HG02588 (cell line): Measurements from ENCODE around the gene CDK1.
A peak's percentile ranks its signal among the peaks of the same experiment; 100 is the strongest.
"Not testable (repeated sequence)": the region's sequence is repeated elsewhere in the genome, so short reads cannot be mapped to it uniquely, and the experiment has no call there.

Experiments
- ATAC-seq: cut with Tn5 transposase; IDR thresholded peaks from one replicate; pipeline ENCODE4 v1.9.1; 2021; ENCODE audit warnings: mild to moderate bottlenecking, moderate library complexity; ENCODE audit not compliant: unreplicated experiment

Gene CDK1

DNA sequence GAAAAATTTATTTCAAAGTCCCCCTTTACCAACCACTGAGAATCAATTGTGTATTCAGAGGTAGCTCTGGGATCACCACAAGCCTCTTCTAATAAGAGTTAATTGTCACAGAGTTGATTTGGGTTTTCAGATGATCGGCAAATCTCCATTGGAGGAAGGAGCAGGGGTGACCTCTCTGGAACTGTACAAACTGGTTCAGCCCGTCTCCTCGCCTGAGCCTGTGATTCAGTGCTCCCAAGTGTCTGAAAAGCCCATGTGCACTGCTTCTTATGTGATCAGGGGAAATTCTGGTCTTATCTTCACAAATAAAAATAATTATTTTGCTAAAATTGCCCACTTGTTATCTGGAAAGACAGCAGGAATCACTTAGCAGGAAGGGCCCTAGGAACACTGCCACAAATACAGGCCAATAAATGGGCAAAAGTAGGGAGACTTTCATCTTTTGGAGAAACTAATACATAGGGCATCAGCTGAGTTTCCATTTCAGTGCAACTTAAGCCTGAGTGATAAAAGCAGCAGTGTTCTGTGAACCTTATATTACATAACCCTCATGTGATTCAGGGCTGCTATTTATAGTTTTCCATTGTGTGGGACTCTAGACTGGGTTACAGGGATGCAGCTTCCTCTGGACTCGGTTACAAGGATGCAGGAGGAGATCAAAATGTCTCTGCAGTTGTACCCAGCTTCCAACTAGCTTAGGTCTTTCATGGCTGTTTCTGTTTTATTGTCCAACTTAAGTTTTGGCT lies 32.3 kb downstream of the CDK1 start:
- no peak for ATAC-seq

DNA sequence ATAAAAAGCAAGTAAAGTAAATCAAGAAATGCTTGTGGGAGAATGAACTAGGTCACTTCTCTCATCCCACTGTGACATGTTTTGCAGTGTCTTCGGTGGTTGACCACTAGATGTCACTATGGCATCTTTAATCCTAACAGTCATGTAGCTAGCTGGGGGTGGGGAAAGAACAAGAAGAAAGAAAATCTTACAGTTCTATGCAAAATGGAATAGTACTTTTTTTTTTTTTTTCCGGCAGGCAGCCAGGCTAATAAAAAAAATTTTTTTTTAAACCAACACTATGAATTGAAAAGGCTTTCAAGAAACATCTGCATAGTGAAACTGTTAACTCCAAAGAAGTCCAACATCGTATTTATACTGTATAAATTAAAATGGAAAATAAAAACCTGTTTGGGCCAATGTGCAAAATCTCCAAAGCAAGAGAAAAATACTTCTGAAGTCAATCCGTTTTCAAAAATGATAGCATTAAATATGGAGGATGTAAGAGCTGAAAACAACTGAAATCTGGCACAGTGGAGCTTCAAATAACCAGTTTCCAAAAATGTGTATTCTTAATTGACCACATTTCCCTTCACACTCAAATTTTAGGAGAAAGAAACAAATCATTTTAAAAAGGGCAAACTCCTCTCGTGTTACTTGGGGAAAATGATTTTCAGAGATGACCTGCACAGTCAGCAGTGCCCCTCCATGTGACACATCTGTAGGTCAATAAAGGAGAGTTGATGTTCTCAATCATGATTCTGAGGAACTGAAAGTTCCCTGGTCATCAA lies 38.5 kb downstream of the CDK1 start:
- ATAC-seq, result peak; percentile 89

DNA sequence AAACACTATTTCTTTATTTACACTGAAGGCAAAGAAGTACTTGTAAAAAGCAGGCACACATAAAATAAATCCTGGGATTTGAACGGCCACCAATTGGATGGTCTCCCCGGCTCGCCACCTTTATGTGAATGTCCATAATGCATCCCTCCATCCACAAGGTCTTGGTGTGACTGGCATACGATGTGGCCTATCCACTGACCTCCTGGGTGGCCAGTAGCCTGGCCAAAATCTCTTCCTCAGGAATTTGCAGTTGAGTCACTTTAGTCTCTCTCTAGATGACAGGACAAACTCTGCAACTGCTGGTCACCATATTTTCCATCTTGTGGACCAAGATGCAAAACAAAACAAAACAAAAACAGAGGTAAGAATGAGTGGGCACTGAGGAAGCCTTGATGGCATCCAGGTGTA lies 39.1 kb downstream of the CDK1 start:
- no peak for ATAC-seq

DNA sequence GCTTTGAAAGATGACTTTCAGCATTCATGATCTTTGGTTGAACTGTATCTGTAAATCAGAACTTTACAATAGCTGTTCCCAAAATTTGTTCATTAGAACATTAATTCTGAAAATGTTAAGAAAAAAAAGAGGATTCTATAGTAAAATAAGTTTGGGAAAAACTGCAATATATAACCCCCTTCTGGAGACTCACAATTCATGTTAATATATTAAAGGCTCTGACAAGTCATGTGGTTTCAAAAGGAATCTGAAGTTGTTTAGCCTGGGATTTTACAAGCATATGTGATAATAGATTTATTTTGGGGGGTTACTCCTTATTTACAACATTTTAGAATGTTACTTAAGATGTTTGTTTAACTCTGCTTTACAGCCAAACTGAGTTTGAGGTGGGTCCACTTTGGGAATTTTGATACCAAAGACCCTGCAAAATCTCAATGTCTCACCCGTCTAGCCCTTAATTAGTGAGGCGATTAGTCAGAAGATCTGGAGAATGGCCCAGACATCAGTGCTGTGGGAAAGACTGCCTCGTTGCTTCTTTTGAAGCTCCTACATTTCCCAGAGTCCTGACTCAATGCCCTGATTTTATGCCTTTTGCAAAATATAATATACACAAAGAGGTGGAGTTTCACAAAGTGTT lies 40.0 kb downstream of the CDK1 start:
- ATAC-seq, result no peak

- ATAC-seq, result no peak
These were observed 41.0 kb downstream of the CDK1 start for GRCh38 chr10:60819271-60819670.

- ATAC-seq, result peak; percentile 53
These were observed 41.9 kb downstream of the CDK1 start for GRCh38 chr10:60820093-60820754.

- no peak for ATAC-seq
These were observed 43.4 kb downstream of the CDK1 start for GRCh38 chr10:60821656-60822055.

DNA sequence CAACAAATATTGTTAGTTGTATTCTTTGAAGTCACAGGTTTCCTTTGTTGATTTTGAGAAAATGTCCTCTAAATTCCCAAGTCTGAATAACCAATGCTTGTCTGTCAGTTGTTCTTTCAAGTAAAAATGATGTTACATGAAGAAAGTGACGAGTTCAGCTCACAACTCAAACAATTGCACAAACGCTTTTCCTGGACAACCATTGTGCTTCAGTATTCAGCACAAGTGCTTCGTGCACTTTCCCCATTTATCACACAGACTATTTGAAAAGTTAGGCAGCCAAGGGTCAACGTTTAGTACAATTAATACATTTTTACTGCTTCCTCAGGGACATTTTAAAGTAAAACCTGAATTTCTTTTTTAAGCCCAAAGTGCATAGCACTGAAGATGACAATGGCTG lies 44.5 kb downstream of the CDK1 start:
- ATAC-seq, result no peak

DNA sequence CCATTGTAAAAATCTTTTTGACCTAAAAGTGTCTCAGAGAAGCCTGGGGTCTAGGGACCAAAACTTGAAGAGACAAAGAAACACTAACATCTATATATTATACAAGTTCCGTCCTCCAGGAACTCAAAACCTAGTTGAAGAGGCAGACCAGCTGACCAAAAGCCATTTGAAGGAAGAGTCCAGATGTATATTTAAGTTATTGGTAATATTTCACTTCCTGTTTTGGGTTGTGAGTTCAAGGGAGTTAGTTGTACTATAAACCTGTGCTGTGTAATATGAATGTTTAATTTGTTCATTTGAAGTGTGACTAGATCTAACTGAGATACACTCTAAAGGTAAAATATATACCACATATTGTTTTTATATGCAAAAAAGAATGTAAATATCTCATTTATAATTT lies 45.0 kb downstream of the CDK1 start:
- ATAC-seq, result no peak

DNA sequence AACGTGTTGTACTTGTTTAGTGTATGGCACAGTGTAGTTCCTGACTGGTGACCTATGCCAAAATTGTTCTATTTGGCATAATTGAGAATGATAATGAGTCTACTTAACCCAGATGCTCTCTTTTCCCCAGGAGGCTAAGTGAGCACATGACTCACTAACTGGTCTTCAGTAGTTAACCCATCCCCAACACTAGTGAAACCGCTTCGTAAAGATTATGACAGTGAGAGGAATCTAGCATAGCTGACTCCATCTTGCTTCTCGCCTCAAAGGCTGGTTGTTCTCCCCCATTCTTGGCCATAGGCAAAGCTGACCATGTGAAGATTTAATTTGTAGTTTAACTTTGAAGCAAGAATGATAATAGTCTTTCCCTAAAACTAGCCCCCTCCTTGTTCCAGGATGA lies 47.2 kb downstream of the CDK1 start:
- no peak for ATAC-seq

- ATAC-seq, result no peak
These were observed 49.7 kb downstream of the CDK1 start for GRCh38 chr10:60827791-60828488.

- ATAC-seq, result no peak
These were observed 50.2 kb downstream of the CDK1 start for GRCh38 chr10:60828489-60828852.

DNA sequence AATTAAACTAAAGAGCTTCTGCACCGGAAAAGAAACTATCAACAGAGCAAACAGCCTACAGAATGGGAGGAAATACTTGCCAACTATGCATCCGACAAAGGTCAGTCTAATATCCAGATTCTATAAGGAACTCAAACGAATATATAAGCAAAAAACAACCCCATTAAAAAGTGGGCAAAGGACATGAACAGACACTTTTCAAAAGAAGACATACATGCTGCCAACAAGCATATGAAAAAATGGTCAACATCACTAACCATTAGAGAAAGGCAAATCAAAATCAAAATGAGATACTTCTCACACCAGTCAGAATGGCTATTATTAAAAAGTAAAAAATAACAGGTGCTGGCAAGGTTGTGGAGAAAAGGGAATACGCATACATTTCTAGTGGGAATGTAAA lies 53.9 kb downstream of the CDK1 start:
- not testable (repeated sequence) for ATAC-seq

- no peak for ATAC-seq
These were observed 56.1 kb downstream of the CDK1 start for GRCh38 chr10:60834401-60834800.

- no peak for ATAC-seq
These were observed 56.8 kb downstream of the CDK1 start for GRCh38 chr10:60835049-60835448.

DNA sequence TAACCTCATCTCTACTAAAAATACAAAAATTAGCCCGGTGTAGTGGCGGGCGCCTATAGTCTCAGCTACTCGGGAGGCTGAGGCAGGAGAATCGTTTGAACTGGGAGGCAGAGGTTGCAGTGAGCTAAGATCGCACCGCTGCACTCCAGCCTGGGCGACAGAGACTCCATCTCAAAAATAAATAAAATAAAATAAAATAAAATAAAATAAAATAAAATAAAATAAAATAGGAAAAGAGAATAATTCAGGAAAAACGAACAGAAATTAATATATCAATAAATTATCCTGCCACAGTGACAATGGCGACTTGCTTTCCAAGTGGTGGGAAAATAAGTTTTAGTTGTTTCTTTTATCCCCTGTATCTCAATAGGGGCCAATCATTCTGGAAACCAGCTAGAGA lies 62.9 kb downstream of the CDK1 start:
- not testable (repeated sequence) for ATAC-seq

DNA sequence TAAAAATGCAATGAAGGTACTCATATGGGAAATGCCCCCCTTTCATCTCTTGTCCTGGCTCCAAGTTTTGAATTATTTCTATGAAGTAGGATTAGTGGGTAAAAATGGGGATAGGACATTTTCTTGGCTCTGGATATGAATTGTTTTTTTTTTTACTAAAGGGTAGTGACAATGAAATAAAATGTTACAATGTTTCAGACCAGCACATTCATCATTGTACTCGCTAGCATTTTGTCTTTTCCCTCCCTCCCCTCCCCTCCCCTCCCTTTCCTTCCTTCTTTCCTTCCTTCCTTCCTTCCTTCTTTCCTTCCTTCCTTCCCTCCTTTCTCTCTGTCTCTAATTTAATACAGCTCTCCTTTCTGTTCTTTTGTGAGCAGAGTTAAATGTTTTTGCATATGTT lies 64.4 kb downstream of the CDK1 start:
- ATAC-seq, result no peak
